ENCODE measurements around the gene PTPRN2.
"Not testable (repeated sequence)": the region's sequence is repeated elsewhere in the genome, so short reads cannot be mapped to it uniquely, and the experiment has no call there.

Gene PTPRN2

GRCh38 chr7:158044482-158044823 lies 543.2 kb downstream of the PTPRN2 start:
- Histone ChIP-seq H3K4me1 (ENCODE audit: control insufficient read depth, insufficient read depth, low read length) (0 out of 2 replicates have a peak, but pooled peaks cover 4% of the 10 kb centered on the region), H3K4me3 (ENCODE audit: low read depth, low read length) (no peak overlapping the region), H3K27me3 (ENCODE audit: control insufficient read depth, insufficient read depth, low read length) (no peaks in the 10 kb centered on the region), H3K9me3 (ENCODE audit: control insufficient read depth, insufficient read depth, low read depth, low read length) (peaks cover 20% of the 10 kb centered on the region), H3K9ac (ENCODE audit: low read length) (no peak overlapping the region), H3K27ac (ENCODE audit: low read depth, low read length) (no peak overlapping the region), H3K36me3 (ENCODE audit: control insufficient read depth, insufficient read depth, low read length) (no peaks in the 10 kb centered on the region)

GRCh38 chr7:158043551-158044481 lies 543.8 kb downstream of the PTPRN2 start:
- Histone ChIP-seq H3K9me3 (ENCODE audit: control insufficient read depth, insufficient read depth, low read depth, low read length) (peaks cover 21% of the 10 kb centered on the region), H3K4me1 (ENCODE audit: control insufficient read depth, insufficient read depth, low read length) (0 out of 2 replicates have a peak, but pooled peaks cover 4% of the 10 kb centered on the region), H3K27ac (ENCODE audit: low read depth, low read length) (no peak overlapping the region), H3K4me3 (ENCODE audit: low read depth, low read length) (no peak overlapping the region), H3K27me3 (ENCODE audit: control insufficient read depth, insufficient read depth, low read length) (no peaks in the 10 kb centered on the region), H3K36me3 (ENCODE audit: control insufficient read depth, insufficient read depth, low read length) (no peaks in the 10 kb centered on the region), H3K9ac (ENCODE audit: low read length) (no peak overlapping the region)

GRCh38 chr7:158042156-158042880 lies 545.3 kb downstream of the PTPRN2 start:
- H3K27ac ChIP-seq (ENCODE audit: low read depth, low read length), result no peak overlapping the region
- no peak overlapping the region for H3K4me3 ChIP-seq (ENCODE audit: low read depth, low read length)
- no peaks in the 10 kb centered on the region for H3K36me3 ChIP-seq (ENCODE audit: control insufficient read depth, insufficient read depth, low read length)
- no peaks in the 10 kb centered on the region for H3K27me3 ChIP-seq (ENCODE audit: control insufficient read depth, insufficient read depth, low read length)
- no peak overlapping the region for H3K9ac ChIP-seq (ENCODE audit: low read length)
- 0 out of 2 replicates have a peak, but pooled peaks cover 4% of the 10 kb centered on the region for H3K4me1 ChIP-seq (ENCODE audit: control insufficient read depth, insufficient read depth, low read length)
- peaks cover 23% of the 10 kb centered on the region for H3K9me3 ChIP-seq (ENCODE audit: control insufficient read depth, insufficient read depth, low read depth, low read length)

GRCh38 chr7:158040199-158040598 lies 547.4 kb downstream of the PTPRN2 start:
- H3K36me3 ChIP-seq (ENCODE audit: control insufficient read depth, insufficient read depth, low read length), result no peaks in the 10 kb centered on the region
- H3K9ac ChIP-seq (ENCODE audit: low read length), result no peak overlapping the region

GRCh38 chr7:158039270-158039669 lies 548.4 kb downstream of the PTPRN2 start:
- Histone ChIP-seq H3K36me3 (ENCODE audit: control insufficient read depth, insufficient read depth, low read length) (no peaks in the 10 kb centered on the region), H3K4me3 (ENCODE audit: low read depth, low read length) (no peak overlapping the region), H3K27ac (ENCODE audit: low read depth, low read length) (no peak overlapping the region), H3K27me3 (ENCODE audit: control insufficient read depth, insufficient read depth, low read length) (no peaks in the 10 kb centered on the region), H3K9ac (ENCODE audit: low read length) (no peak overlapping the region), H3K4me1 (ENCODE audit: control insufficient read depth, insufficient read depth, low read length) (0 out of 2 replicates have a peak, but pooled peaks cover 4% of the 10 kb centered on the region), H3K9me3 (ENCODE audit: control insufficient read depth, insufficient read depth, low read depth, low read length) (peaks cover 37% of the 10 kb centered on the region)

More at GRCh38 chr7:158040199-158040598, 547.4 kb downstream of the PTPRN2 start:
- Histone ChIP-seq H3K4me1 (ENCODE audit: control insufficient read depth, insufficient read depth, low read length) (0 out of 2 replicates have a peak, but pooled peaks cover 4% of the 10 kb centered on the region), H3K27ac (ENCODE audit: low read depth, low read length) (no peak overlapping the region), H3K27me3 (ENCODE audit: control insufficient read depth, insufficient read depth, low read length) (no peaks in the 10 kb centered on the region), H3K4me3 (ENCODE audit: low read depth, low read length) (no peak overlapping the region), H3K9me3 (ENCODE audit: control insufficient read depth, insufficient read depth, low read depth, low read length) (peaks cover 28% of the 10 kb centered on the region)

- no peak overlapping the region for H3K27ac ChIP-seq (ENCODE audit: low read depth, low read length)
- H3K9me3 ChIP-seq (ENCODE audit: control insufficient read depth, insufficient read depth, low read depth, low read length), result peaks cover 51% of the 10 kb centered on the region
- no peak overlapping the region for H3K9ac ChIP-seq (ENCODE audit: low read length)
- H3K4me1 ChIP-seq (ENCODE audit: control insufficient read depth, insufficient read depth, low read length), result no peaks in the 10 kb centered on the region
- no peaks in the 10 kb centered on the region for H3K36me3 ChIP-seq (ENCODE audit: control insufficient read depth, insufficient read depth, low read length)
- H3K27me3 ChIP-seq (ENCODE audit: control insufficient read depth, insufficient read depth, low read length), result no peaks in the 10 kb centered on the region
- H3K4me3 ChIP-seq (ENCODE audit: low read depth, low read length), result no peak overlapping the region
These were observed 550.4 kb downstream of the PTPRN2 start for GRCh38 chr7:158037211-158037610.

GRCh38 chr7:158035343-158035742 lies 552.3 kb downstream of the PTPRN2 start:
- Histone ChIP-seq H3K9ac (ENCODE audit: low read length) (no peak overlapping the region), H3K9me3 (ENCODE audit: control insufficient read depth, insufficient read depth, low read depth, low read length) (peaks cover 50% of the 10 kb centered on the region), H3K4me1 (ENCODE audit: control insufficient read depth, insufficient read depth, low read length) (peaks cover 4% of the 10 kb centered on the region; the same call in 1 of the 2 replicates), H3K27me3 (ENCODE audit: control insufficient read depth, insufficient read depth, low read length) (no peaks in the 10 kb centered on the region), H3K36me3 (ENCODE audit: control insufficient read depth, insufficient read depth, low read length) (no peaks in the 10 kb centered on the region), H3K4me3 (ENCODE audit: low read depth, low read length) (no peak overlapping the region), H3K27ac (ENCODE audit: low read depth, low read length) (no peak overlapping the region)

- no peaks in the 10 kb centered on the region for H3K27me3 ChIP-seq (ENCODE audit: control insufficient read depth, insufficient read depth, low read length)
- H3K4me3 ChIP-seq (ENCODE audit: low read depth, low read length), result no peak overlapping the region
- H3K27ac ChIP-seq (ENCODE audit: low read depth, low read length), result no peak overlapping the region
- peaks cover 4% of the 10 kb centered on the region; the same call in 1 of the 2 replicates for H3K4me1 ChIP-seq (ENCODE audit: control insufficient read depth, insufficient read depth, low read length)
- H3K9ac ChIP-seq (ENCODE audit: low read length), result no peak overlapping the region
- H3K36me3 ChIP-seq (ENCODE audit: control insufficient read depth, insufficient read depth, low read length), result no peaks in the 10 kb centered on the region
- peaks cover 43% of the 10 kb centered on the region for H3K9me3 ChIP-seq (ENCODE audit: control insufficient read depth, insufficient read depth, low read depth, low read length)
These were observed 553.1 kb downstream of the PTPRN2 start for GRCh38 chr7:158034571-158034970.

- H3K27me3 ChIP-seq (ENCODE audit: control insufficient read depth, insufficient read depth, low read length); H3K27ac ChIP-seq (ENCODE audit: low read depth, low read length); H3K4me3 ChIP-seq (ENCODE audit: low read depth, low read length); H3K36me3 ChIP-seq (ENCODE audit: control insufficient read depth, insufficient read depth, low read length); H3K4me1 ChIP-seq (ENCODE audit: control insufficient read depth, insufficient read depth, low read length); H3K9ac ChIP-seq (ENCODE audit: low read length): not testable (repeated sequence)
- H3K9me3 ChIP-seq (ENCODE audit: control insufficient read depth, insufficient read depth, low read depth, low read length), result peaks cover 36% of the 10 kb centered on the region
These were observed 553.7 kb downstream of the PTPRN2 start for GRCh38 chr7:158033925-158034324.

- H3K27me3 ChIP-seq (ENCODE audit: control insufficient read depth, insufficient read depth, low read length), result no peaks in the 10 kb centered on the region
- no peak overlapping the region for H3K9ac ChIP-seq (ENCODE audit: low read length)
- no peak overlapping the region for H3K4me3 ChIP-seq (ENCODE audit: low read depth, low read length)
- H3K4me1 ChIP-seq (ENCODE audit: control insufficient read depth, insufficient read depth, low read length), result peaks cover 4% of the 10 kb centered on the region; the same call in 1 of the 2 replicates
- no peaks in the 10 kb centered on the region for H3K36me3 ChIP-seq (ENCODE audit: control insufficient read depth, insufficient read depth, low read length)
- H3K9me3 ChIP-seq (ENCODE audit: control insufficient read depth, insufficient read depth, low read depth, low read length), result peaks cover 34% of the 10 kb centered on the region
- no peak overlapping the region for H3K27ac ChIP-seq (ENCODE audit: low read depth, low read length)
These were observed 554.4 kb downstream of the PTPRN2 start for GRCh38 chr7:158033196-158033595.
